HuH-7 (cell line): ENCODE data around the gene COX8C.
"Not testable (repeated sequence)": the region's sequence is repeated elsewhere in the genome, so short reads cannot be mapped to it uniquely, and the experiment has no call there.

Source experiments
- DNase-seq: peaks from one replicate; pipeline ENCODE4 v3.0.0; 2011; ENCODE audit warnings: low spot score

Gene COX8C

DNA sequence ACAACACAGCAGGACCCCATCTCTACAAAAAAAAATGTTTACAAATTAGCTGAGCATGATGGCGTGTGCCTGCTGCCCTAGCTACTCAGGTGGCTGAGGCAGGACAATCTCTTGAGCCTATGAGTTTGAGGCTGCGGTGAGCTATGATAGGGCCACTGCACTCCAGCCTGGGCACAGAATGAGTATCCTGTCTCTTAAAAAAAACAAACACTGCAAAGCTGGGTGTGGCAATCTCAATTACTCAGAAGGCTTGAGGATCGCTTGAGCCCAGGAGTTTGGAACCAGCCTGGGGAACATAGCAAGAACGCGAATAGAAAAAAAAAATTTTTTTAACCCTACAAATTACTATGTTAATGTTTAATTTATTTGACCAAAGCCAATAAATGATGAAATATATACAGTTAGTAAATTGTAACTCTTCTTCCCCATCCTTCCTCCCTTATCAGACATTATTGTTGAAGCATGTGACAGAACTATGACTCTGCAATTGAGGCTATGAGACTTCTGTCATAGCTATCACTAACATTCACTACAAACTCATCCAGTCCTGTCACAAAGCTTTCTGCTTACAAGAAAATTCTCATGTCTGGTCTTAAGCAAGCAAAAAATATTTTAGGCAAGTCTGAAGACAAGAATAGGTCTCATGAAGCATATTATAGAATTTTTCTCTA, 23.9 kb upstream of the COX8C start:
- DNase-seq: no peak

DNA sequence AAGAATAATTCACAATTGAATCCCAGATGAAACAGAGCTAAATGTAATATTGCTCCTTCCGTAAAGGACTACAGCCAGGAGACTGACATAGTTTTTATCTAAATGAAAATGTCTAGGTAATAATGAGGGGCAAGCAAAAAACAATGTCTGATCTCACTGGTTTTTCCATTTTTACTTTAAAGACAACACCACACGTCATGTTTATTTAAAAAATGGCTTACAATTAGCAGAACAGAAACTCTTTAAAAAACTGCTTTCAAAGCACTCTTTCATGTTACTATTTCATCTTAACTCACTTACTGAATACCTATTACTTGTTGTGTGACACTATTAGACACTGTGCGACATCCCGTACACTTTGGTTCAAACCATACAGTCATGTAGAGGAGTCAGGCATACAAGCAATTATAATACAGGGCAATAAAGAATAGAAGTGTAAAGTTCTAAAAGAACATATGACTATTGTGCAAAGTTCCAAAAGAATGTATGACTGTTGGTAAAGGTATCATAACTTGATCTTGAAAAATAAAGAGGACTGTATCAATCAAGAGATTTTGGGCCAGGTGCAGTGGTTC, 23.3 kb upstream of the COX8C start:
- DNase-seq: no peak

GRCh38 chr14:93326196-93326595, 20.8 kb upstream of the COX8C start:
- DNase-seq: no peak

- no peak for DNase-seq
Measured at GRCh38 chr14:93328546-93328945, 18.4 kb upstream of the COX8C start.

- peak; percentile 40 for DNase-seq
Measured at GRCh38 chr14:93329965-93330608, 16.9 kb upstream of the COX8C start.

GRCh38 chr14:93330609-93331000, 16.4 kb upstream of the COX8C start:
- DNase-seq: no peak

GRCh38 chr14:93331002-93331727, 15.8 kb upstream of the COX8C start:
- DNase-seq: no peak

GRCh38 chr14:93331728-93332396, 15.1 kb upstream of the COX8C start:
- no peak for DNase-seq

- peak; percentile 44 for DNase-seq
Measured at GRCh38 chr14:93332397-93332852, 14.6 kb upstream of the COX8C start.

- peak; percentile 91 for DNase-seq
Measured at GRCh38 chr14:93332853-93333630, 13.9 kb upstream of the COX8C start, which contains the start of gene BTBD7. Gene BTBD7, minus strand, starts transcription at chr14:93333036. Its CDS starts 36,985 bp downstream, at chr14:93296051.

DNA sequence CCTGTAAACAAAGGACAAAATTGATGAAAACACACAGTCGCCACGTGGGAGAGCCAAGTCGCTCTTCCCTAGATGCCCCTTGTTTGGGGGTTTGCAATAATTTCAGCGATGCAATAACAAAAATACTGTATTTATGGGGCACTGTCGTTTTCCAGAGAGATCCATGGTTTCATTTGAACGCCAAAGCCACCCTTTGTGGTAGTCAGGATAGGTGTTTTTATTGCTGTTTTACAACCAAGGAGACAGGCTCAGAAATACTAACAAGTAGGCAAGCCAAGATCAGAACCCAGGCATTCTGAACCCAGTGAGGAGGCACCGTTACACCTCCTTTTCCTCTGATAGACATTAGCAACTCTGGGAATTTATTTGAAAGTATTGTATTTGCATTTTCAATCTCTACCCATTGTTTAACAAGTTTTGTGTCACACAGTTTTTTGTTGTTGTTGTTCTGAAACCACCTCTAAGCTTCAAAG, 13.3 kb upstream of the COX8C start:
- no peak for DNase-seq

- no peak for DNase-seq
Measured at GRCh38 chr14:93337143-93337753, 9.7 kb upstream of the COX8C start.

- no peak for DNase-seq
Measured at GRCh38 chr14:93337884-93338283, 9.1 kb upstream of the COX8C start.

- no peak for DNase-seq
Measured at GRCh38 chr14:93343266-93343665, 3.7 kb upstream of the COX8C start.

DNA sequence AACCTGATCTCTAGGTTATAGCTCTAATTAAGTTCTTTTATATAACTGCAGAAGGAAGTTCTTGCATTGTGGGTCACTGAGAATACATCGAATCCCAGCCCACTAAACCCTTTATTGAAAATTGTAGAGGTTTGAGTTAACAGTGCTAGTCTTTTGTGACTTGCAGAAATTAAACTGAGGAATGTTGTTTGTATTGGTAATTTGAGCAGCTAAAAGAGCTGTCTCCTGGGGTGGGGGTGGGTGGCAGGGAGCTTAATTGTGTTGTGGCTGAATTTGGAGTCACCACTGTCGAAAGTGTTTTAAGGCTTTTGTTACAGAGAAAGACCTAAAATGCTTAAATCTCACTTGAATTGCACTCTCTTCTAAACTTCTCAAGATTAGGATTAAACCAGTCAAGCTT, 3.2 kb upstream of the COX8C start:
- no peak for DNase-seq

- DNase-seq: no peak
Measured at GRCh38 chr14:93347850-93348249, 868 bp downstream of the COX8C start.

DNA sequence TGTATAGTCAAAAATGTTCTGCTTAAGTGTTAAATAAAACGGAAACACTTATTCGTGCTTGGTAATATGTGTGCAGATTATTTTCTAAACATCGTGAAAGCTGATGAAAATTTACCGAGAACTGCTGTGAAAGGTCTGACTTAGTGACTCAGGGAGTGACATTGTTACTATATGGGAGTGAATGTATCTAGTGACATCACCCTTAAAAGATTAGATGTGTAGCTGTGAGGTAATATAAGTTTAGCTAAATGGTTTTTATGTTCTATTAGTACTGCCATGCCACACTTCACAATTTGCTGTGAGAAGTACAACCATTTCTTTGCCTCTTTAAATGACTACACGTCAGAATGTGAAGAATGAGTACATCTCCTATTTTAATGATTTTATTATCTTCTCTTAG, 1.3 kb downstream of the COX8C start:
- DNase-seq: no peak

GRCh38 chr14:93354873-93355272, 7.9 kb downstream of the COX8C start:
- DNase-seq: not testable (repeated sequence)

GRCh38 chr14:93368996-93369712, 22.2 kb downstream of the COX8C start:
- DNase-seq: no peak

- DNase-seq: no peak
Measured at GRCh38 chr14:93369713-93370266, 22.8 kb downstream of the COX8C start.
